WTC11 (cell line): Measurements from ENCODE around the gene HOXA7. TPM values are rescaled to one million over a fixed set of nuclear protein-coding genes. Genes with fewer than 3 reads are reported as not detected.

Experiments
- ATAC-seq: fragments of 200-7000 bp; cut with Tn5 transposase; 2 replicates; pipeline ENCODE4 v1.10.0; 2021; ENCODE audit warnings: mild to moderate bottlenecking, moderate library complexity
- CTCF ChIA-PET: fragments of 300-600 bp; sonication (Branson Sonifier 250); formaldehyde crosslinking; loops from one replicate; lab custom pipeline; 2021; ENCODE audit warnings: antibody characterized with exemption; lab: Charles Lee
- POLR2A ChIA-PET: fragments of 350-600 bp; sonication (Branson Sonifier 250); formaldehyde crosslinking; loops from one replicate; lab custom pipeline; 2021; ENCODE audit warnings: antibody characterized with exemption; lab: Charles Lee
- DNase-seq: peaks from one replicate; pipeline ENCODE4 v3.0.0; 2021; ENCODE audit warnings: low spot score
- H3K27ac Mint-ChIP-seq: 2 replicates; pipeline ENCODE4 v1.8.0; 2021; ENCODE audit warnings: mixed read lengths
- H3K27me3 Mint-ChIP-seq: 2 replicates; pipeline ENCODE4 v1.8.0; 2021; ENCODE audit warnings: low read depth, mild to moderate bottlenecking, moderate library complexity, mixed read lengths
- H3K36me3 Mint-ChIP-seq: 2 replicates; pipeline ENCODE4 v1.8.0; 2021; ENCODE audit warnings: mixed read lengths
- H3K4me1 Mint-ChIP-seq: 2 replicates; pipeline ENCODE4 v1.8.0; 2022; ENCODE audit warnings: mixed read lengths
- H3K4me3 Mint-ChIP-seq: 2 replicates; pipeline ENCODE4 v1.8.0; 2021; ENCODE audit warnings: mild to moderate bottlenecking, moderate library complexity, mixed read lengths
- H3K9me3 Mint-ChIP-seq: 2 replicates; pipeline ENCODE4 v1.8.0; 2021; ENCODE audit warnings: mixed read lengths
- FOXP1 ChIP-seq: sonication (generic); formaldehyde crosslinking; IDR thresholded peaks from 2 replicates; pipeline ENCODE4 v1.8.0; 2022; ENCODE audit warnings: missing genetic modification reagents, mild to moderate bottlenecking, moderate library complexity, borderline replicate concordance
- GABPB1 ChIP-seq: sonication (generic); formaldehyde crosslinking; IDR thresholded peaks from 2 replicates; pipeline ENCODE4 v1.8.1; 2023; ENCODE audit warnings: mild to moderate bottlenecking, missing genetic modification reagents
- HMGA2 ChIP-seq: fragments of 250-450 bp; sonication (Bioruptor Pico); IDR thresholded peaks from 2 replicates; pipeline ENCODE4 v1.4.0; 2021; ENCODE audit warnings: mild to moderate bottlenecking, moderate library complexity
- NFATC4 ChIP-seq: fragments of 250-450 bp; sonication (Bioruptor Pico); IDR thresholded peaks from 2 replicates; pipeline ENCODE4 v1.9.0; 2021; ENCODE audit warnings: mild to moderate bottlenecking
- STAT6 ChIP-seq: sonication (generic); formaldehyde crosslinking; conservative IDR thresholded peaks from 2 replicates; pipeline ENCODE4 v1.8.1; 2023; ENCODE audit warnings: mild to moderate bottlenecking, low read depth, missing genetic modification reagents, moderate library complexity
- ZMAT4 ChIP-seq: fragments of 250-450 bp; sonication (Bioruptor Pico); IDR thresholded peaks from 2 replicates; pipeline ENCODE4 v1.9.0; 2021; ENCODE audit warnings: mild to moderate bottlenecking
- ZNF416 ChIP-seq: fragments of 250-450 bp; sonication (Bioruptor Pico); IDR thresholded peaks from 2 replicates; pipeline ENCODE4 v1.9.0; 2021; ENCODE audit warnings: mild to moderate bottlenecking, inconsistent platforms
- ZNF425 ChIP-seq: fragments of 250-450 bp; sonication (Bioruptor Pico); conservative IDR thresholded peaks from 2 replicates; pipeline ENCODE4 v1.9.0; 2021; ENCODE audit warnings: mild to moderate bottlenecking
- total RNA-seq: library from RNA; stranded (reverse); gene quantifications from 3 replicates; pipeline ENCODE4 v1.2.3, GENCODE V29; 2021
- TF ChIP-seq, protein P1 (sequence below): sonication (generic); formaldehyde crosslinking; IDR thresholded peaks from 2 replicates; pipeline ENCODE4 v1.8.0; 2023; ENCODE audit warnings: missing genetic modification reagents, mild to moderate bottlenecking, borderline replicate concordance
- TF ChIP-seq, protein P2 (sequence below): sonication (generic); formaldehyde crosslinking; IDR thresholded peaks from 2 replicates; pipeline ENCODE4 v1.8.1; 2023; ENCODE audit warnings: mild to moderate bottlenecking, missing genetic modification reagents, moderate library complexity
- TF ChIP-seq, protein P3 (sequence below): fragments of 250-450 bp; sonication (Bioruptor Pico); IDR thresholded peaks from 2 replicates; pipeline ENCODE4 v2.1.2; 2022; ENCODE audit warnings: mild to moderate bottlenecking, moderate library complexity

Gene HOXA7
- total RNA-seq, 1 experiment from 2014 or later: not detected

DNA sequence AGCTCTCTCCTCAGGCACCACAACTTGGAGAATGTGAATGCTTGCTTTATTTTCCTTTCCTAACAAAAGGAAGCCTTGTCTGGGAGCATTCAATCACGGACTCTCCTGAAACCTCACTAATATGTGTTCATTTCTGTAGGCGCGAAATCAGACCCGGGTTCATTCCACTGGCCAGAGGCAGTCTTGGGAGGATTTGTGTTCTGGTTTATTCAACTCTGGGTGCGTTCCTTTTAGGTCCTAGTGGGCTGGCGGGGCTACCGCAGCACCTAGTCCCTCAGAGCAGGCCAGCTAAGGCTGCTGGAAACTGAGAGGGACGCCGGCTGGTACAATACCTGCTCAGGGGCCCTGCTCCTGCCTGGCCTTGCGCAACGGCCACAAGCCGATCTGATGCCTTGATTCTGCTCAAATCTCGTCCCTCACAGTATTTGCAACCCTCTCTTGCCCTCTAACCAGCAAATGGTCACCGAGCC lies 33.4 kb downstream of the HOXA7 start:
- peaks cover 11% of the 10 kb centered on the region for H3K4me1 Mint-ChIP-seq
- DNase-seq (no peak), ATAC-seq (peak; percentile 64)
- H3K27ac Mint-ChIP-seq: no peak overlapping the region
- peaks cover 100% of the 10 kb centered on the region for H3K27me3 Mint-ChIP-seq
- H3K36me3 Mint-ChIP-seq: no peaks in the 10 kb centered on the region
- H3K9me3 Mint-ChIP-seq: no peaks in the 10 kb centered on the region
- ChIA-PET POLR2A (no interaction called here), CTCF (interaction anchor here (0.9 to 1.9 kb wide), 4 partner anchors 28 to 57 kb away, joined by 4 to 6 read pairs (median 4); partner anchors contain the start of gene HOXA3)
- no peak overlapping the region for H3K4me3 Mint-ChIP-seq
- TF ChIP-seq GABPB1 (peak; percentile 26; the same call in 1 of the 2 replicates), ZMAT4 (CRISPR knock-in tag) (no peak)
- TF ChIP-seq, protein P1, sequence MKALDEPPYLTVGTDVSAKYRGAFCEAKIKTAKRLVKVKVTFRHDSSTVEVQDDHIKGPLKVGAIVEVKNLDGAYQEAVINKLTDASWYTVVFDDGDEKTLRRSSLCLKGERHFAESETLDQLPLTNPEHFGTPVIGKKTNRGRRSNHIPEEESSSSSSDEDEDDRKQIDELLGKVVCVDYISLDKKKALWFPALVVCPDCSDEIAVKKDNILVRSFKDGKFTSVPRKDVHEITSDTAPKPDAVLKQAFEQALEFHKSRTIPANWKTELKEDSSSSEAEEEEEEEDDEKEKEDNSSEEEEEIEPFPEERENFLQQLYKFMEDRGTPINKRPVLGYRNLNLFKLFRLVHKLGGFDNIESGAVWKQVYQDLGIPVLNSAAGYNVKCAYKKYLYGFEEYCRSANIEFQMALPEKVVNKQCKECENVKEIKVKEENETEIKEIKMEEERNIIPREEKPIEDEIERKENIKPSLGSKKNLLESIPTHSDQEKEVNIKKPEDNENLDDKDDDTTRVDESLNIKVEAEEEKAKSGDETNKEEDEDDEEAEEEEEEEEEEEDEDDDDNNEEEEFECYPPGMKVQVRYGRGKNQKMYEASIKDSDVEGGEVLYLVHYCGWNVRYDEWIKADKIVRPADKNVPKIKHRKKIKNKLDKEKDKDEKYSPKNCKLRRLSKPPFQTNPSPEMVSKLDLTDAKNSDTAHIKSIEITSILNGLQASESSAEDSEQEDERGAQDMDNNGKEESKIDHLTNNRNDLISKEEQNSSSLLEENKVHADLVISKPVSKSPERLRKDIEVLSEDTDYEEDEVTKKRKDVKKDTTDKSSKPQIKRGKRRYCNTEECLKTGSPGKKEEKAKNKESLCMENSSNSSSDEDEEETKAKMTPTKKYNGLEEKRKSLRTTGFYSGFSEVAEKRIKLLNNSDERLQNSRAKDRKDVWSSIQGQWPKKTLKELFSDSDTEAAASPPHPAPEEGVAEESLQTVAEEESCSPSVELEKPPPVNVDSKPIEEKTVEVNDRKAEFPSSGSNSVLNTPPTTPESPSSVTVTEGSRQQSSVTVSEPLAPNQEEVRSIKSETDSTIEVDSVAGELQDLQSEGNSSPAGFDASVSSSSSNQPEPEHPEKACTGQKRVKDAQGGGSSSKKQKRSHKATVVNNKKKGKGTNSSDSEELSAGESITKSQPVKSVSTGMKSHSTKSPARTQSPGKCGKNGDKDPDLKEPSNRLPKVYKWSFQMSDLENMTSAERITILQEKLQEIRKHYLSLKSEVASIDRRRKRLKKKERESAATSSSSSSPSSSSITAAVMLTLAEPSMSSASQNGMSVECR (CRISPR knock-in tag): no peak

DNA sequence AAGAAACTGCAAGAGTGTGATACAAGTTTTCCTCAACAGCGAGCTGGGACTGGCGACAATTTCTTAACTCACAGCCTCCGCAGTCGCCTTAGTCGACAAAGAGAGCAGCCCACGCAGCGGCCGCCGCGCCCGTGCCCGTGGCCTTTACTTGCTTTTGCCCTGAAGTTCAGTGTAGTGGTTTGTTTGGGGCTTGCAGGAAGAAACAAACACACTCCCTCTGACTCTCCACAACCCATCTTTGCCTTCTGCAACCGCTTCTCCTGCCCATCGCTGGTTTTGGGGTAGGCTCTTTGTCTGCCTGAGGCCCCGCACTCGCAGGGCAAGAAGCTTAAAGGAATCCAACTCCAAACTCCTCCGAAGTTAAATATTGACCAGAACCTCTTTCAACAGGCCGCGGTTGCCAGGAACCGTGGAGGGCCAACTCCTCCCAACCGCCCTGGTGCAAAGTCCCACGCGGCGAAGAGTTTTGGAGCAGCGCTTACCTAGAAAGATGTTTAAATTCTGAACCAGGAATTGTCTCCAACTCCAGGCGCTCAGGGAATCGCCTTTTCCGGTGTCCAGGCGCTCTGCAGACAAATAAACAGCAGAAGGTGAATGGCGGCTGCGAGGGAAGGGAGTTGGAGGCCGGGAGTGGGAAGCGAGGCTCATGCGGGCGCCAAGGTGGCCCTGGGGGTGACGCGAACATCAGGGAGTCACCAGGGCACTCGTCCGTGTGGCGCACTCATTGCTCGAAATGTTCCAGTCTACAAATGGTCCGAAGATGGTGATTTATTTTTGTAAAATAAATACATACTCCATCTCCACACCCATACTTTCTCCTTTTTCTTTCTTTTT lies 34.2 kb downstream of the HOXA7 start:
- TF ChIP-seq, protein P2, sequence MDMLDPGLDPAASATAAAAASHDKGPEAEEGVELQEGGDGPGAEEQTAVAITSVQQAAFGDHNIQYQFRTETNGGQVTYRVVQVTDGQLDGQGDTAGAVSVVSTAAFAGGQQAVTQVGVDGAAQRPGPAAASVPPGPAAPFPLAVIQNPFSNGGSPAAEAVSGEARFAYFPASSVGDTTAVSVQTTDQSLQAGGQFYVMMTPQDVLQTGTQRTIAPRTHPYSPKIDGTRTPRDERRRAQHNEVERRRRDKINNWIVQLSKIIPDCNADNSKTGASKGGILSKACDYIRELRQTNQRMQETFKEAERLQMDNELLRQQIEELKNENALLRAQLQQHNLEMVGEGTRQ: no peak
- TF ChIP-seq HMGA2 (CRISPR knock-in tag): no peak
- TF ChIP-seq, protein P3, sequence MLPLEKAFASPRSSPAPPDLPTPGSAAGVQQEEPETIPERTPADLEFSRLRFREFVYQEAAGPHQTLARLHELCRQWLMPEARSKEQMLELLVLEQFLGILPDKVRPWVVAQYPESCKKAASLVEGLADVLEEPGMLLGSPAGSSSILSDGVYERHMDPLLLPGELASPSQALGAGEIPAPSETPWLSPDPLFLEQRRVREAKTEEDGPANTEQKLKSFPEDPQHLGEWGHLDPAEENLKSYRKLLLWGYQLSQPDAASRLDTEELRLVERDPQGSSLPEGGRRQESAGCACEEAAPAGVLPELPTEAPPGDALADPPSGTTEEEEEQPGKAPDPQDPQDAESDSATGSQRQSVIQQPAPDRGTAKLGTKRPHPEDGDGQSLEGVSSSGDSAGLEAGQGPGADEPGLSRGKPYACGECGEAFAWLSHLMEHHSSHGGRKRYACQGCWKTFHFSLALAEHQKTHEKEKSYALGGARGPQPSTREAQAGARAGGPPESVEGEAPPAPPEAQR (CRISPR knock-in tag): no peak
- no peak for TF ChIP-seq NFATC4 (CRISPR knock-in tag)
- no peak for TF ChIP-seq ZNF425 (CRISPR knock-in tag)
- TF ChIP-seq ZNF416 (CRISPR knock-in tag): no peak
- TF ChIP-seq STAT6 (CRISPR knock-in tag): no peak
- TF ChIP-seq FOXP1 (CRISPR knock-in tag): no peak
- TF ChIP-seq GABPB1: no peak
- no peaks in the 10 kb centered on the region for H3K9me3 Mint-ChIP-seq
- H3K36me3 Mint-ChIP-seq: no peaks in the 10 kb centered on the region
- H3K27me3 Mint-ChIP-seq: peaks cover 100% of the 10 kb centered on the region
- DNase-seq: no peak
- H3K27ac Mint-ChIP-seq: no peak overlapping the region
- no peak overlapping the region for H3K4me3 Mint-ChIP-seq
- peaks cover 14% of the 10 kb centered on the region for H3K4me1 Mint-ChIP-seq
- ChIA-PET CTCF (interaction anchor here (1.9 kb wide), 2 partner anchors 28 to 57 kb away, joined by 5 to 6 read pairs; no protein-coding TSS in a partner anchor), POLR2A (no interaction called here)
- ATAC-seq: no peak
